GM23338 (cell line): ENCODE results near the gene TSPEAR.
"Not testable (repeated sequence)": the region's sequence is repeated elsewhere in the genome, so short reads cannot be mapped to it uniquely, and the experiment has no call there.

ENCODE experiments used
- EZH2 ChIP-seq: fragments of 200-600 bp; sonication (generic); IDR thresholded peaks from one replicate; pipeline ENCODE4 v1.8.0; 2017; ENCODE audit warnings: antibody characterized with exemption, mild to moderate bottlenecking, low read depth; ENCODE audit not compliant: unreplicated experiment
- EZH2phosphoT487 ChIP-seq: fragments of 200-600 bp; sonication (generic); IDR thresholded peaks from one replicate; pipeline ENCODE4 v1.8.1; 2018; ENCODE audit warnings: antibody characterized with exemption; ENCODE audit not compliant: unreplicated experiment
- JUNB ChIP-seq: IDR thresholded peaks from one replicate; pipeline ENCODE4 v1.6.1; 2016; ENCODE audit warnings: antibody characterized with exemption; ENCODE audit not compliant: unreplicated experiment
- POLR2AphosphoS5 ChIP-seq: IDR thresholded peaks from 2 replicates; pipeline ENCODE4 v1.6.1; 2016; ENCODE audit warnings: antibody characterized with exemption, low read depth
- TF ChIP-seq, protein P1 (sequence below), 2 experiments: fragments of 200-600 bp in 1 of 2; sonication (generic) in 1 of 2; conservative IDR thresholded peaks; 2 replicates each; pipeline versions ENCODE4 v1.5.1 to v1.6.1; 2016 to 2017; ENCODE audit warnings: antibody characterized with exemption in 2 of 2, low read depth in 2 of 2, mild to moderate bottlenecking in 2 of 2, moderate library complexity in 1 of 2
- TF ChIP-seq, protein P2 (sequence below): IDR thresholded peaks from one replicate; pipeline ENCODE4 v1.6.1; 2018; ENCODE audit warnings: antibody characterized with exemption; ENCODE audit not compliant: unreplicated experiment

DNA sequence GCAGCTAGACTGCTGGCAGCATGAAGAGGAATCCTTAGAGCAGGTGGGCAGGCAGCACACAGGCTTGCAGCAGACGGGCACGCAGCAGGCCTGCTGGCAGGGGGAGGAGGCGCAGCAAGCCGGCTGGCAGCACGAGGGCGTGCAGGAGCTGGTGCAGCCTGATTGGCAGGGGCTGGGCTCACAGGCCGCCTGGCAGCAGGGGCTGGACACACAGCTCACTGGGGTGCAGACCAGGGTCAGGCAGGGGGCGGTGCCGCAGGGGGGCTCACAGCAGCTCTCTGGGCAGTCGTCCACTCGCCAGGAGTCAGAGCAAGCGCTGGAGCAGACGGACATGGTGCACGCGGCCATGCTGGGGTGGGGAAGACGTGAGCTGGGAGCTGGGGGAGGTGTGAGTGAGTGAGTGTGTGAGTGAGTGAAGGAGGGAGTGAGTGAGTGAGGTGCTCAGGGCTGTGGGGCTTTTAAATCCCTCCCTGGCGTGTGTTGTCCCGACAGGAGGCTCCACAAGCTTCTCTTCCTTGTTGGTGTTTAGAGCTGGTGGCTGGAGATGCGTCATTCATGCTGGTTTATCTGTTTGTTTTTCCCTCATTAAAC lies 131.0 kb downstream of the TSPEAR start, which contains the start of gene KRTAP10-5:
- TF ChIP-seq, protein P1, sequence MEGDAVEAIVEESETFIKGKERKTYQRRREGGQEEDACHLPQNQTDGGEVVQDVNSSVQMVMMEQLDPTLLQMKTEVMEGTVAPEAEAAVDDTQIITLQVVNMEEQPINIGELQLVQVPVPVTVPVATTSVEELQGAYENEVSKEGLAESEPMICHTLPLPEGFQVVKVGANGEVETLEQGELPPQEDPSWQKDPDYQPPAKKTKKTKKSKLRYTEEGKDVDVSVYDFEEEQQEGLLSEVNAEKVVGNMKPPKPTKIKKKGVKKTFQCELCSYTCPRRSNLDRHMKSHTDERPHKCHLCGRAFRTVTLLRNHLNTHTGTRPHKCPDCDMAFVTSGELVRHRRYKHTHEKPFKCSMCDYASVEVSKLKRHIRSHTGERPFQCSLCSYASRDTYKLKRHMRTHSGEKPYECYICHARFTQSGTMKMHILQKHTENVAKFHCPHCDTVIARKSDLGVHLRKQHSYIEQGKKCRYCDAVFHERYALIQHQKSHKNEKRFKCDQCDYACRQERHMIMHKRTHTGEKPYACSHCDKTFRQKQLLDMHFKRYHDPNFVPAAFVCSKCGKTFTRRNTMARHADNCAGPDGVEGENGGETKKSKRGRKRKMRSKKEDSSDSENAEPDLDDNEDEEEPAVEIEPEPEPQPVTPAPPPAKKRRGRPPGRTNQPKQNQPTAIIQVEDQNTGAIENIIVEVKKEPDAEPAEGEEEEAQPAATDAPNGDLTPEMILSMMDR (conservative IDR thresholded peaks at IDR 0.05; ENCODE audit: low read depth in 2 of 2), result 0 out of 4 replicates have a peak, but pooled peaks of 1 of the 2 experiments have one; percentile 12
- not testable (repeated sequence) for TF ChIP-seq POLR2AphosphoS5, EZH2, EZH2phosphoT487, JUNB
- TF ChIP-seq, protein P2, sequence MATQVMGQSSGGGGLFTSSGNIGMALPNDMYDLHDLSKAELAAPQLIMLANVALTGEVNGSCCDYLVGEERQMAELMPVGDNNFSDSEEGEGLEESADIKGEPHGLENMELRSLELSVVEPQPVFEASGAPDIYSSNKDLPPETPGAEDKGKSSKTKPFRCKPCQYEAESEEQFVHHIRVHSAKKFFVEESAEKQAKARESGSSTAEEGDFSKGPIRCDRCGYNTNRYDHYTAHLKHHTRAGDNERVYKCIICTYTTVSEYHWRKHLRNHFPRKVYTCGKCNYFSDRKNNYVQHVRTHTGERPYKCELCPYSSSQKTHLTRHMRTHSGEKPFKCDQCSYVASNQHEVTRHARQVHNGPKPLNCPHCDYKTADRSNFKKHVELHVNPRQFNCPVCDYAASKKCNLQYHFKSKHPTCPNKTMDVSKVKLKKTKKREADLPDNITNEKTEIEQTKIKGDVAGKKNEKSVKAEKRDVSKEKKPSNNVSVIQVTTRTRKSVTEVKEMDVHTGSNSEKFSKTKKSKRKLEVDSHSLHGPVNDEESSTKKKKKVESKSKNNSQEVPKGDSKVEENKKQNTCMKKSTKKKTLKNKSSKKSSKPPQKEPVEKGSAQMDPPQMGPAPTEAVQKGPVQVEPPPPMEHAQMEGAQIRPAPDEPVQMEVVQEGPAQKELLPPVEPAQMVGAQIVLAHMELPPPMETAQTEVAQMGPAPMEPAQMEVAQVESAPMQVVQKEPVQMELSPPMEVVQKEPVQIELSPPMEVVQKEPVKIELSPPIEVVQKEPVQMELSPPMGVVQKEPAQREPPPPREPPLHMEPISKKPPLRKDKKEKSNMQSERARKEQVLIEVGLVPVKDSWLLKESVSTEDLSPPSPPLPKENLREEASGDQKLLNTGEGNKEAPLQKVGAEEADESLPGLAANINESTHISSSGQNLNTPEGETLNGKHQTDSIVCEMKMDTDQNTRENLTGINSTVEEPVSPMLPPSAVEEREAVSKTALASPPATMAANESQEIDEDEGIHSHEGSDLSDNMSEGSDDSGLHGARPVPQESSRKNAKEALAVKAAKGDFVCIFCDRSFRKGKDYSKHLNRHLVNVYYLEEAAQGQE, result not testable (repeated sequence)
